ENCODE data around the gene TLE1.

DNA sequence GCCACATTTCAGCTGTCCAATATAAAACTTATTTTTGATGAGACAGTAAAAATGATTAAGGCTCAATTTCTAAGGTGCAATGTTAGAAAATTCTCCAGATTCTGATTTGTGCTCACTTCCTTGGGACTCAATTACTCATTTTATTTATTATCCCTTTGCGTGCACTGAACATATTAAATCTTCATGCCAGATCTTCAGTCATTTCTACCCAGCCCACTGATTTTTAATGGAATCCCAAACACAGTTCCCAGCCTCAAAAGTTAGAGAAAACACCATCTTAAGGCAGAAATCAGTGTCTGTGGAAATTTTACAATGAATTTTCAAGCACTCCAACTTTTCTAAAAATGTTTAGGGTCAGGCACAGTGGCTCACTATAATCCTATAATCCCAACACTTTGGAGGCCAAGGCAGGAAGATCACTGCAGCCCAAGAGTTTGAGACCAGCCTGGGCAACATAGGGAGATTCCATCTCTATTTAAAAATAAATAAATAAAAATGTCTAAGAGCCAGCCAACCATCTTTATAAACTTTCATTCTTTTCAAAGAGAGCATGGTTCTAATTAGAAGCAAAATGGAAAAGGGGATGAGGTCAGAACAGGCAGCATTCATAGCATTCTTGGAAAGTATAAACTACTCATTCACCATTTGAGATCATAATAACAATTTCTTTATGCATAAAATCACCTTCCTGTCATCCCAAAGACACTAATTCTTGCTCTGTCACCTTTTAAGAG lies 53.7 kb downstream of the TLE1 start:
- TF ChIP-seq CEBPB (IDR thresholded peaks at IDR 0.05; ENCODE audit: low read depth, low read length): no peak
- TF ChIP-seq MAFK (IDR thresholded peaks at IDR 0.05; ENCODE audit: low read depth, low read length): no peak
- no peak for TF ChIP-seq CTCF (conservative IDR thresholded peaks at IDR 0.05; ENCODE audit: low read depth, low read length)
- TF ChIP-seq POLR2A (IDR thresholded peaks at IDR 0.05; ENCODE audit: low read depth, low read length): no peak

All from IMR-90 (cell line).